Stimulated activated naive CD8-positive, alpha-beta T cell treated with anti-CD3 and anti-CD28 coated beads, Interleukin-15, Interleukin-2, amounts not matched to agents 100 ng/mL and 50 ng/mL, for 24 hours (primary cell): ENCODE data around the gene PSMC3.
A peak's percentile ranks its signal among the peaks of the same experiment; 100 is the strongest.
"Not testable (repeated sequence)": the region's sequence is repeated elsewhere in the genome, so short reads cannot be mapped to it uniquely, and the experiment has no call there.

Experiments
- H3K27ac Mint-ChIP-seq: one replicate; pipeline ENCODE4 v1.8.0; 2021; ENCODE audit warnings: mild to moderate bottlenecking, mixed read lengths
- H3K27me3 Mint-ChIP-seq: one replicate; pipeline ENCODE4 v1.8.0; 2021; ENCODE audit warnings: mixed read lengths
- H3K36me3 Mint-ChIP-seq: one replicate; pipeline ENCODE4 v1.8.0; 2021; ENCODE audit warnings: low read depth, mixed read lengths
- H3K4me1 Mint-ChIP-seq: one replicate; pipeline ENCODE4 v1.8.0; 2021; ENCODE audit warnings: low read depth, mixed read lengths
- H3K4me3 Mint-ChIP-seq: one replicate; pipeline ENCODE4 v1.8.0; 2021; ENCODE audit warnings: mild to moderate bottlenecking, mixed read lengths
- H3K9me3 Mint-ChIP-seq: one replicate; pipeline ENCODE4 v1.8.0; 2021; ENCODE audit warnings: mixed read lengths

Gene PSMC3

GRCh38 chr11:47426062-47426956 lies at the start of gene PSMC3:
Gene PSMC3, minus strand, starts transcription at chr11:47426439. Its CDS starts 160 bp downstream, at chr11:47426279.
- H3K27ac Mint-ChIP-seq, result peak within 1 kb of the TSS; percentile 100
- peak within 1 kb of the TSS; percentile 94 for H3K4me3 Mint-ChIP-seq
- peaks cover 30% of the 10 kb centered on the region for H3K36me3 Mint-ChIP-seq
- H3K9me3 Mint-ChIP-seq, result no peaks in the 10 kb centered on the region
- H3K4me1 Mint-ChIP-seq, result peaks cover 35% of the 10 kb centered on the region
- no peaks in the 10 kb centered on the region for H3K27me3 Mint-ChIP-seq

- H3K27me3 Mint-ChIP-seq, result no peaks in the 10 kb centered on the region
- H3K9me3 Mint-ChIP-seq, result no peaks in the 10 kb centered on the region
- peaks cover 6% of the 10 kb centered on the region for H3K4me1 Mint-ChIP-seq
- H3K36me3 Mint-ChIP-seq, result peaks cover 76% of the 10 kb centered on the region
- H3K4me3 Mint-ChIP-seq, result no peak overlapping the region
- H3K27ac Mint-ChIP-seq, result no peak overlapping the region
These were observed 44.4 kb upstream of the PSMC3 start for GRCh38 chr11:47470671-47471070.

GRCh38 chr11:47469361-47470179 lies 43.3 kb upstream of the PSMC3 start:
- no peak overlapping the region for H3K4me3 Mint-ChIP-seq
- H3K36me3 Mint-ChIP-seq, result peaks cover 71% of the 10 kb centered on the region
- no peaks in the 10 kb centered on the region for H3K9me3 Mint-ChIP-seq
- H3K27ac Mint-ChIP-seq, result peak overlapping the region; percentile 36
- peaks cover 6% of the 10 kb centered on the region for H3K4me1 Mint-ChIP-seq
- H3K27me3 Mint-ChIP-seq, result no peaks in the 10 kb centered on the region

- peak overlapping the region; percentile 80 for H3K27ac Mint-ChIP-seq
- peaks cover 65% of the 10 kb centered on the region for H3K36me3 Mint-ChIP-seq
- no peaks in the 10 kb centered on the region for H3K27me3 Mint-ChIP-seq
- H3K4me1 Mint-ChIP-seq, result peaks cover 6% of the 10 kb centered on the region
- no peak overlapping the region for H3K4me3 Mint-ChIP-seq
- no peaks in the 10 kb centered on the region for H3K9me3 Mint-ChIP-seq
These were observed 42.5 kb upstream of the PSMC3 start for GRCh38 chr11:47468598-47469214.

- H3K4me3 Mint-ChIP-seq, result no peak overlapping the region
- H3K27ac Mint-ChIP-seq, result peak overlapping the region; percentile 54
- H3K27me3 Mint-ChIP-seq, result no peaks in the 10 kb centered on the region
- H3K36me3 Mint-ChIP-seq, result peaks cover 52% of the 10 kb centered on the region
- no peaks in the 10 kb centered on the region for H3K9me3 Mint-ChIP-seq
- peaks cover 6% of the 10 kb centered on the region for H3K4me1 Mint-ChIP-seq
These were observed 41.1 kb upstream of the PSMC3 start for GRCh38 chr11:47467357-47467756.

- H3K27ac Mint-ChIP-seq, result peak overlapping the region; percentile 54
- H3K4me3 Mint-ChIP-seq, result no peak overlapping the region
- no peaks in the 10 kb centered on the region for H3K27me3 Mint-ChIP-seq
- peaks cover 47% of the 10 kb centered on the region for H3K36me3 Mint-ChIP-seq
- H3K9me3 Mint-ChIP-seq, result no peaks in the 10 kb centered on the region
- H3K4me1 Mint-ChIP-seq, result peaks cover 6% of the 10 kb centered on the region
These were observed 40.5 kb upstream of the PSMC3 start for GRCh38 chr11:47466701-47467250.

GRCh38 chr11:47466201-47466600 lies 40.0 kb upstream of the PSMC3 start:
- H3K27ac Mint-ChIP-seq, result no peak overlapping the region
- H3K9me3 Mint-ChIP-seq, result no peaks in the 10 kb centered on the region
- no peak overlapping the region for H3K4me3 Mint-ChIP-seq
- H3K27me3 Mint-ChIP-seq, result no peaks in the 10 kb centered on the region
- H3K4me1 Mint-ChIP-seq, result peaks cover 6% of the 10 kb centered on the region
- peaks cover 42% of the 10 kb centered on the region for H3K36me3 Mint-ChIP-seq

GRCh38 chr11:47464483-47464882 lies 38.2 kb upstream of the PSMC3 start:
- Mint-ChIP-seq H3K27ac (no peak overlapping the region), H3K9me3 (no peaks in the 10 kb centered on the region), H3K36me3 (peaks cover 28% of the 10 kb centered on the region), H3K27me3 (no peaks in the 10 kb centered on the region), H3K4me3 (no peak overlapping the region), H3K4me1 (peaks cover 6% of the 10 kb centered on the region)

GRCh38 chr11:47461876-47462275 lies 35.6 kb upstream of the PSMC3 start:
- Mint-ChIP-seq H3K9me3 (no peaks in the 10 kb centered on the region), H3K27ac (no peak overlapping the region)

GRCh38 chr11:47460571-47461235 lies 34.5 kb upstream of the PSMC3 start:
- no peak overlapping the region for H3K4me3 Mint-ChIP-seq
- H3K36me3 Mint-ChIP-seq, result peaks cover 6% of the 10 kb centered on the region
- no peaks in the 10 kb centered on the region for H3K9me3 Mint-ChIP-seq
- H3K4me1 Mint-ChIP-seq, result no peaks in the 10 kb centered on the region
- H3K27ac Mint-ChIP-seq, result no peak overlapping the region
- H3K27me3 Mint-ChIP-seq, result no peaks in the 10 kb centered on the region

More at GRCh38 chr11:47461876-47462275, 35.6 kb upstream of the PSMC3 start:
- H3K27me3 Mint-ChIP-seq, result no peaks in the 10 kb centered on the region
- peaks cover 11% of the 10 kb centered on the region for H3K36me3 Mint-ChIP-seq
- H3K4me1 Mint-ChIP-seq, result peaks cover under 1% of the 10 kb centered on the region
- no peak overlapping the region for H3K4me3 Mint-ChIP-seq

- H3K9me3 Mint-ChIP-seq, H3K36me3 Mint-ChIP-seq, H3K27me3 Mint-ChIP-seq, H3K27ac Mint-ChIP-seq, H3K4me1 Mint-ChIP-seq, H3K4me3 Mint-ChIP-seq: not testable (repeated sequence)
These were observed 28.0 kb upstream of the PSMC3 start for GRCh38 chr11:47454258-47454671.

GRCh38 chr11:47453365-47453764 lies 27.1 kb upstream of the PSMC3 start:
- H3K4me3 Mint-ChIP-seq, result no peak overlapping the region
- H3K27ac Mint-ChIP-seq, result no peak overlapping the region
- H3K9me3 Mint-ChIP-seq, result no peaks in the 10 kb centered on the region
- H3K36me3 Mint-ChIP-seq, result no peaks in the 10 kb centered on the region
- no peaks in the 10 kb centered on the region for H3K27me3 Mint-ChIP-seq
- no peaks in the 10 kb centered on the region for H3K4me1 Mint-ChIP-seq

GRCh38 chr11:47451990-47452389 lies 25.8 kb upstream of the PSMC3 start:
- Mint-ChIP-seq H3K9me3 (no peaks in the 10 kb centered on the region), H3K36me3 (no peaks in the 10 kb centered on the region), H3K27ac (no peak overlapping the region), H3K27me3 (no peaks in the 10 kb centered on the region), H3K4me3 (no peak overlapping the region), H3K4me1 (no peaks in the 10 kb centered on the region)

GRCh38 chr11:47451436-47451835 lies 25.2 kb upstream of the PSMC3 start:
- H3K9me3 Mint-ChIP-seq, result no peaks in the 10 kb centered on the region
- H3K27ac Mint-ChIP-seq, result no peak overlapping the region
- H3K4me3 Mint-ChIP-seq, result no peak overlapping the region
- H3K36me3 Mint-ChIP-seq, result no peaks in the 10 kb centered on the region
- H3K27me3 Mint-ChIP-seq, result no peaks in the 10 kb centered on the region
- H3K4me1 Mint-ChIP-seq, result no peaks in the 10 kb centered on the region
